GM19023 (cell line): Measurements from ENCODE around the gene TEKT1.
"Not testable (repeated sequence)": the region's sequence is repeated elsewhere in the genome, so short reads cannot be mapped to it uniquely, and the experiment has no call there.

Experiments
- ATAC-seq: cut with Tn5 transposase; IDR thresholded peaks from one replicate; pipeline ENCODE4 v1.9.1; 2021; ENCODE audit warnings: mild to moderate bottlenecking, moderate library complexity; ENCODE audit not compliant: unreplicated experiment

TEKT1 gene

GRCh38 chr17:6818938-6819337 lies 12.6 kb downstream of the TEKT1 start:
- ATAC-seq, result no peak

GRCh38 chr17:6816368-6816767 lies 15.2 kb downstream of the TEKT1 start:
- not testable (repeated sequence) for ATAC-seq

GRCh38 chr17:6815775-6816174 lies 15.8 kb downstream of the TEKT1 start:
- ATAC-seq, result no peak

GRCh38 chr17:6812295-6812694 lies 19.2 kb downstream of the TEKT1 start:
- ATAC-seq, result no peak

GRCh38 chr17:6811510-6811909 lies 20.0 kb downstream of the TEKT1 start:
- ATAC-seq, result no peak

GRCh38 chr17:6800422-6801027 lies 31.0 kb downstream of the TEKT1 start:
- no peak for ATAC-seq

GRCh38 chr17:6799738-6800137 lies 31.8 kb downstream of the TEKT1 start:
- ATAC-seq, result no peak

GRCh38 chr17:6797718-6798351 lies 33.7 kb downstream of the TEKT1 start:
- ATAC-seq, result no peak

- no peak for ATAC-seq
These were observed 34.5 kb downstream of the TEKT1 start for GRCh38 chr17:6796887-6797490.

- ATAC-seq, result no peak
These were observed 35.3 kb downstream of the TEKT1 start for GRCh38 chr17:6796017-6796886.

- no peak for ATAC-seq
These were observed 37.6 kb downstream of the TEKT1 start for GRCh38 chr17:6793748-6794493.

- ATAC-seq, result no peak
These were observed 42.4 kb downstream of the TEKT1 start for GRCh38 chr17:6789146-6789545.

- no peak for ATAC-seq
These were observed 44.3 kb downstream of the TEKT1 start for GRCh38 chr17:6787081-6787693.

GRCh38 chr17:6786618-6787017 lies 44.9 kb downstream of the TEKT1 start:
- ATAC-seq, result no peak

- no peak for ATAC-seq
These were observed 49.3 kb downstream of the TEKT1 start for GRCh38 chr17:6782244-6782643.

GRCh38 chr17:6780886-6781285 lies 50.6 kb downstream of the TEKT1 start:
- no peak for ATAC-seq

- no peak for ATAC-seq
These were observed 51.5 kb downstream of the TEKT1 start for GRCh38 chr17:6780001-6780400.

GRCh38 chr17:6779411-6779810 lies 52.1 kb downstream of the TEKT1 start:
- ATAC-seq, result no peak

- no peak for ATAC-seq
These were observed 55.6 kb downstream of the TEKT1 start, which contains the start of gene FBXO39 for GRCh38 chr17:6775871-6776405. Gene FBXO39 (plus strand): TSS chr17:6776215. CDS start chr17:6779869, 3,654 bp downstream.

GRCh38 chr17:6774906-6775305 lies 56.6 kb downstream of the TEKT1 start:
- ATAC-seq, result not testable (repeated sequence)
